Stimulated activated CD4-positive, alpha-beta T cell treated with anti-CD3 and anti-CD28 coated beads, Interleukin-12 subunit alpha, Interleukin-12 subunit beta, amount 100 ng/mL, for 4 hours (primary cell): Measurements from ENCODE around the gene TUFT1.
"Not testable (repeated sequence)": the region's sequence is repeated elsewhere in the genome, so short reads cannot be mapped to it uniquely, and the experiment has no call there.

Experiments used
- DNase-seq: peaks from one replicate; pipeline ENCODE4 v3.0.0-alpha.2; 2020

Gene TUFT1

GRCh38 chr1:151581921-151582320 is 41.8 kb downstream of the TUFT1 start:
- DNase-seq: no peak

GRCh38 chr1:151583796-151584195 is 43.7 kb downstream of the TUFT1 start:
- DNase-seq: no peak

- no peak for DNase-seq
These were observed 44.2 kb downstream of the TUFT1 start for GRCh38 chr1:151584278-151584677.

- DNase-seq: no peak
These were observed 44.7 kb downstream of the TUFT1 start for GRCh38 chr1:151584780-151585179.

GRCh38 chr1:151585622-151586021 is 45.5 kb downstream of the TUFT1 start:
- no peak for DNase-seq

- no peak for DNase-seq
These were observed 50.9 kb downstream of the TUFT1 start for GRCh38 chr1:151590961-151591360.

GRCh38 chr1:151593730-151594129 is 53.6 kb downstream of the TUFT1 start:
- no peak for DNase-seq

GRCh38 chr1:151594143-151594625 is 54.1 kb downstream of the TUFT1 start:
- DNase-seq: peak; percentile 84

GRCh38 chr1:151596166-151596953 is 56.3 kb downstream of the TUFT1 start:
- DNase-seq: no peak

GRCh38 chr1:151602550-151602949 is 62.4 kb downstream of the TUFT1 start:
- DNase-seq: not testable (repeated sequence)

GRCh38 chr1:151604291-151604690 is 64.2 kb downstream of the TUFT1 start:
- no peak for DNase-seq

- no peak for DNase-seq
These were observed 66.3 kb downstream of the TUFT1 start for GRCh38 chr1:151606384-151606783.

- no peak for DNase-seq
These were observed 66.7 kb downstream of the TUFT1 start for GRCh38 chr1:151606857-151607256.

- DNase-seq: no peak
These were observed 70.0 kb downstream of the TUFT1 start for GRCh38 chr1:151610142-151610541.

- DNase-seq: no peak
These were observed 71.2 kb downstream of the TUFT1 start for GRCh38 chr1:151611288-151611790.

- DNase-seq: peak; percentile 82
These were observed 71.9 kb downstream of the TUFT1 start, which contains the start of gene SNX27 for GRCh38 chr1:151611832-151612500. TSS of gene SNX27 (plus strand) at chr1:151612050. CDS start at chr1:151612202, 152 bp downstream.

- peak; percentile 16 for DNase-seq
These were observed 72.6 kb downstream of the TUFT1 start for GRCh38 chr1:151612501-151613281.

GRCh38 chr1:151613282-151613780 is 73.2 kb downstream of the TUFT1 start:
- DNase-seq: no peak

- DNase-seq: no peak
These were observed 75.8 kb downstream of the TUFT1 start for GRCh38 chr1:151615711-151616504.

GRCh38 chr1:151616505-151616849 is 76.4 kb downstream of the TUFT1 start:
- DNase-seq: no peak

GRCh38 chr1:151618003-151618402 is 77.9 kb downstream of the TUFT1 start:
- no peak for DNase-seq

GRCh38 chr1:151618470-151618869 is 78.4 kb downstream of the TUFT1 start:
- DNase-seq: no peak
